ENCODE measurements around the gene ACTR3C. TPM values are rescaled to one million over a fixed set of nuclear protein-coding genes. Genes with fewer than 3 reads are reported as not detected.
A peak's percentile ranks its signal among the peaks of the same experiment; 100 is the strongest.

ACTR3C gene
- polyA plus RNA-seq, 1 of the 3 experiments (the other 2 are of a cell fraction), result 0.35 TPM

DNA sequence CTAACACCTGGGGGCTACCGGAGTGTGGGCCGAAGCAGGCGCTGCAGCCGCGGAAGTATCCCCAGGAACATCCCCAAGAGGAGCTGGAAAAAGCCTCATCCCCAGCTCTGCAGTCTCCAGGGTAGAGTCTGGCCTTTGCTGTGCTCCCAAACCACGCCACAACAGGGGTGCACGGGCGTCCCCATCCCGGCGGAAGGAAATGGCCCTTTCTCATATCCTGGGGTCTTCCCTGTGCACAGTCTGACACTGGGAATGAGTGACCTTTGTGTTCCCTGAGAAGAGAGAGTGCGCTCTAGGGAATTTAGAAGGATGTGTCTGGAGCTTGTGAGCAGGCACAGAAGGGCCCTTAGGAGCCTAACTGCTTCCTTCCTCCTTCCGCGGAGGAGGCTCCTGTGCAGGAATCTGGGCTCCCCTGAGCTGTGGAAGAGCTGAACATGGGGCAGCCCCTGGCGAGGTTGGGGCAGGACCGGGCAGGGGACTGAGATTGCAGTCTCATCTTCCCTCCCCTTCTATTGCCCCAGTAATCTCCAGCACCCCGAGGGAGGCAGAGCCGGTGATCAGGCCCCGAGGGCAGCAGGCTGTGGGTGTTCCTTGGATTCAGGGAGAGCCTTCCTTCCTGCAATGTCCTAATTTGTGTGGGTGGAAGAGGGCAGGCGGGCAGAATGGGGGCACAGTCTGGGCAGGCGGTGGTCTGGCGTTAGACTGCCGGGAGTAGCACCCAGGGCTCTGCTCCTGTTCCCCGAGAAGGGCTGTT is 46.6 kb upstream of the ACTR3C start:
- POLR2A ChIA-PET, result interaction anchor here (0.9 to 3.1 kb wide), 12 partner anchors 8 to 605 kb away, joined by 3 to 43 read pairs (median 7); partner anchors contain the start of genes ACTR3C, LRRC61 and ZNF775

More for the DNA sequence above, 46.6 kb upstream of the ACTR3C start:
- peak overlapping the region; percentile 96 for H3K4me2 ChIP-seq
- TF ChIP-seq, protein P1, sequence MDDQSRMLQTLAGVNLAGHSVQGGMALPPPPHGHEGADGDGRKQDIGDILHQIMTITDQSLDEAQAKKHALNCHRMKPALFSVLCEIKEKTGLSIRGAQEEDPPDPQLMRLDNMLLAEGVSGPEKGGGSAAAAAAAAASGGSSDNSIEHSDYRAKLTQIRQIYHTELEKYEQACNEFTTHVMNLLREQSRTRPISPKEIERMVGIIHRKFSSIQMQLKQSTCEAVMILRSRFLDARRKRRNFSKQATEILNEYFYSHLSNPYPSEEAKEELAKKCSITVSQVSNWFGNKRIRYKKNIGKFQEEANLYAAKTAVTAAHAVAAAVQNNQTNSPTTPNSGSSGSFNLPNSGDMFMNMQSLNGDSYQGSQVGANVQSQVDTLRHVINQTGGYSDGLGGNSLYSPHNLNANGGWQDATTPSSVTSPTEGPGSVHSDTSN (IDR thresholded peaks at IDR 0.05), result no peak
- TF ChIP-seq, protein P2, sequence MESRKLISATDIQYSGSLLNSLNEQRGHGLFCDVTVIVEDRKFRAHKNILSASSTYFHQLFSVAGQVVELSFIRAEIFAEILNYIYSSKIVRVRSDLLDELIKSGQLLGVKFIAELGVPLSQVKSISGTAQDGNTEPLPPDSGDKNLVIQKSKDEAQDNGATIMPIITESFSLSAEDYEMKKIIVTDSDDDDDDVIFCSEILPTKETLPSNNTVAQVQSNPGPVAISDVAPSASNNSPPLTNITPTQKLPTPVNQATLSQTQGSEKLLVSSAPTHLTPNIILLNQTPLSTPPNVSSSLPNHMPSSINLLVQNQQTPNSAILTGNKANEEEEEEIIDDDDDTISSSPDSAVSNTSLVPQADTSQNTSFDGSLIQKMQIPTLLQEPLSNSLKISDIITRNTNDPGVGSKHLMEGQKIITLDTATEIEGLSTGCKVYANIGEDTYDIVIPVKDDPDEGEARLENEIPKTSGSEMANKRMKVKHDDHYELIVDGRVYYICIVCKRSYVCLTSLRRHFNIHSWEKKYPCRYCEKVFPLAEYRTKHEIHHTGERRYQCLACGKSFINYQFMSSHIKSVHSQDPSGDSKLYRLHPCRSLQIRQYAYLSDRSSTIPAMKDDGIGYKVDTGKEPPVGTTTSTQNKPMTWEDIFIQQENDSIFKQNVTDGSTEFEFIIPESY (IDR thresholded peaks at IDR 0.05; ENCODE audit: borderline replicate concordance, low read depth), result no peak
- TF ChIP-seq RCOR1 (IDR thresholded peaks at IDR 0.05; ENCODE audit: low read length) (no peak), REST (IDR thresholded peaks at IDR 0.05; ENCODE audit: low read depth, low read length) (no peak), TAF1 (IDR thresholded peaks at IDR 0.05; ENCODE audit: borderline replicate concordance, low read depth, low read length) (no peak), ELF1 (IDR thresholded peaks at IDR 0.05) (no peak), NFIC (IDR thresholded peaks at IDR 0.05; ENCODE audit: borderline replicate concordance) (no peak), RFX5 (IDR thresholded peaks at IDR 0.05; ENCODE audit: low read length) (no peak), RXRA (IDR thresholded peaks at IDR 0.05; ENCODE audit: borderline replicate concordance, low read depth) (no peak), FOSL2 (IDR thresholded peaks at IDR 0.05; ENCODE audit: borderline replicate concordance, low read depth) (no peak)
- TF ChIP-seq, protein P3, sequence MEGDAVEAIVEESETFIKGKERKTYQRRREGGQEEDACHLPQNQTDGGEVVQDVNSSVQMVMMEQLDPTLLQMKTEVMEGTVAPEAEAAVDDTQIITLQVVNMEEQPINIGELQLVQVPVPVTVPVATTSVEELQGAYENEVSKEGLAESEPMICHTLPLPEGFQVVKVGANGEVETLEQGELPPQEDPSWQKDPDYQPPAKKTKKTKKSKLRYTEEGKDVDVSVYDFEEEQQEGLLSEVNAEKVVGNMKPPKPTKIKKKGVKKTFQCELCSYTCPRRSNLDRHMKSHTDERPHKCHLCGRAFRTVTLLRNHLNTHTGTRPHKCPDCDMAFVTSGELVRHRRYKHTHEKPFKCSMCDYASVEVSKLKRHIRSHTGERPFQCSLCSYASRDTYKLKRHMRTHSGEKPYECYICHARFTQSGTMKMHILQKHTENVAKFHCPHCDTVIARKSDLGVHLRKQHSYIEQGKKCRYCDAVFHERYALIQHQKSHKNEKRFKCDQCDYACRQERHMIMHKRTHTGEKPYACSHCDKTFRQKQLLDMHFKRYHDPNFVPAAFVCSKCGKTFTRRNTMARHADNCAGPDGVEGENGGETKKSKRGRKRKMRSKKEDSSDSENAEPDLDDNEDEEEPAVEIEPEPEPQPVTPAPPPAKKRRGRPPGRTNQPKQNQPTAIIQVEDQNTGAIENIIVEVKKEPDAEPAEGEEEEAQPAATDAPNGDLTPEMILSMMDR (IDR thresholded peaks at IDR 0.05), result no peak
- H3K4me3 ChIP-seq (ENCODE audit: low read depth in 2 of 2, low read length in 1 of 2), result peak overlapping the region; percentile 70 to 77
- CTCF ChIA-PET, result interaction anchor here (1.0 to 7.4 kb wide), 6 partner anchors 9 to 84 kb away, joined by 3 to 57 read pairs (median 10); partner anchors contain the start of gene ZNF775
- peak overlapping the region; percentile 72 to 96 for H3K27ac ChIP-seq (ENCODE audit: low read depth in 2 of 2, low read length in 1 of 2)
- peak; percentile 39 for DNase-seq
- no peaks in the 10 kb centered on the region for H3K9me2 ChIP-seq
- no peaks in the 10 kb centered on the region for H3K9me3 ChIP-seq
- no peaks in the 10 kb centered on the region for H4K20me1 ChIP-seq (ENCODE audit: insufficient read depth)
- H3K36me3 ChIP-seq (replicated peaks in 1 of 2; ENCODE audit: control insufficient read depth in 1 of 2, insufficient read depth in 2 of 2, low read length in 1 of 2), result peaks cover 11 to 45% of the 10 kb centered on the region in 2 experiments
- H3F3A ChIP-seq (replicated peaks; ENCODE audit: insufficient read depth), result peaks cover 10% of the 10 kb centered on the region
- 52% methylated on average over 21 of the region's 23 CpGs for whole genome bisulfite sequencing (ENCODE audit: low lambda C conversion rate)
- H3K79me2 ChIP-seq (ENCODE audit: insufficient read depth), result peaks cover 48% of the 10 kb centered on the region
- H3K9ac ChIP-seq, result peak overlapping the region; percentile 93
- peaks cover 9 to 35% of the 10 kb centered on the region in 2 experiments; a peak in 3 of 4 replicates for H3K4me1 ChIP-seq (ENCODE audit: control insufficient read depth in 1 of 2, insufficient read depth in 2 of 2, low read depth in 1 of 2, low read length in 1 of 2)
- H2AFZ ChIP-seq (ENCODE audit: low read depth), result no peak overlapping the region
- H3K27me3 ChIP-seq (ENCODE audit: insufficient read depth), result no peaks in the 10 kb centered on the region
